Measurements from ENCODE around the gene DAB2. TPM values are rescaled to one million over a fixed set of nuclear protein-coding genes. Genes with fewer than 3 reads are reported as not detected.

The DAB2 gene
- total and polyA plus RNA-seq, 7 donors, result 4.1 to 37.1 (median 13.5) TPM

GRCh38 chr5:39417979-39418378 lies 6.8 kb downstream of the DAB2 start:
- H3K27me3 ChIP-seq (ENCODE audit: insufficient read depth in 3 of 3, low read length in 2 of 3), result no peaks in the 10 kb centered on the region
- H3K4me3 ChIP-seq, result no peak overlapping the region
- peaks cover 5% of the 10 kb centered on the region for H3K4me1 ChIP-seq
- WGBS, 3 donors, result 79 to 83% (median 81%) methylated on average over 3 of the region's 3 CpGs
- no peaks in the 10 kb centered on the region for H3K36me3 ChIP-seq (ENCODE audit: insufficient read depth in 1 of 2, low read depth in 1 of 2)
- no peaks in the 10 kb centered on the region for H3K9me3 ChIP-seq
- intact Hi-C loops (cut with DNase I), result loop anchor here in 1 of 2 donors (10.0 kb wide), 1 partner anchor 107 kb away; no protein-coding TSS in a partner anchor
- no peak for TF ChIP-seq CTCF (IDR thresholded peaks at IDR 0.05)
- no peak for DNase-seq
- no peak overlapping the region for H3K27ac ChIP-seq
- ATAC-seq, result no peak

GRCh38 chr5:39415201-39415600 lies 9.6 kb downstream of the DAB2 start:
- no peak for TF ChIP-seq CTCF (IDR thresholded peaks at IDR 0.05)
- Histone ChIP-seq H3K9me3 (no peaks in the 10 kb centered on the region), H3K27ac (no peak overlapping the region)

GRCh38 chr5:39414426-39414825 lies 10.4 kb downstream of the DAB2 start:
- no peaks in the 10 kb centered on the region for H3K36me3 ChIP-seq (ENCODE audit: insufficient read depth in 1 of 2, low read depth in 1 of 2)
- no peaks in the 10 kb centered on the region for H3K27me3 ChIP-seq (ENCODE audit: insufficient read depth in 3 of 3, low read length in 2 of 3)
- no peak for ATAC-seq
- no peak for DNase-seq
- peaks cover 24% of the 10 kb centered on the region for H3K4me1 ChIP-seq
- H3K9me3 ChIP-seq, result no peaks in the 10 kb centered on the region
- intact Hi-C loops (cut with DNase I), result loop anchor here in 1 of 2 donors (10.0 kb wide), 1 partner anchor 110 kb away; no protein-coding TSS in a partner anchor
- no peak overlapping the region for H3K4me3 ChIP-seq
- no peak overlapping the region for H3K27ac ChIP-seq
- no peak for TF ChIP-seq CTCF (IDR thresholded peaks at IDR 0.05)

More at GRCh38 chr5:39415201-39415600, 9.6 kb downstream of the DAB2 start:
- DNase-seq (no peak), ATAC-seq (no peak)
- Histone ChIP-seq H3K4me3 (no peak overlapping the region), H3K36me3 (ENCODE audit: insufficient read depth in 1 of 2, low read depth in 1 of 2) (no peaks in the 10 kb centered on the region), H3K4me1 (peaks cover 16% of the 10 kb centered on the region), H3K27me3 (ENCODE audit: insufficient read depth in 3 of 3, low read length in 2 of 3) (no peaks in the 10 kb centered on the region)
- WGBS, 3 donors, result 39 to 50% (median 42%) methylated on average over 2 of the region's 2 CpGs
- intact Hi-C loops (cut with DNase I), result loop anchor here in 1 of 2 donors (10.0 kb wide), 1 partner anchor 110 kb away; no protein-coding TSS in a partner anchor

- Histone ChIP-seq H3K36me3 (ENCODE audit: insufficient read depth in 1 of 2, low read depth in 1 of 2) (no peaks in the 10 kb centered on the region), H3K4me3 (no peak overlapping the region), H3K4me1 (peaks cover 24% of the 10 kb centered on the region), H3K27me3 (ENCODE audit: insufficient read depth in 3 of 3, low read length in 2 of 3) (no peaks in the 10 kb centered on the region), H3K27ac (no peak overlapping the region), H3K9me3 (no peaks in the 10 kb centered on the region)
- ATAC-seq (no peak), DNase-seq (no peak)
- TF ChIP-seq CTCF (IDR thresholded peaks at IDR 0.05), result no peak
- intact Hi-C loops (cut with DNase I), result loop anchor here in 1 of 2 donors (10.0 kb wide), 1 partner anchor 111 kb away; no protein-coding TSS in a partner anchor
Observed at GRCh38 chr5:39413771-39414170, 11.0 kb downstream of the DAB2 start.

All from psoas muscle (tissue), 8 donors.